HFF-Myc (cell line): ENCODE results near the gene RALGAPA1.
"Not testable (repeated sequence)": the region's sequence is repeated elsewhere in the genome, so short reads cannot be mapped to it uniquely, and the experiment has no call there.

Experiments
- DNase-seq: peaks from one replicate; pipeline ENCODE4 v3.0.0-alpha.2; 2011; ENCODE audit warnings: low read depth; ENCODE audit errors: extremely low read depth
- H3K4me3 ChIP-seq: replicated peaks from 2 replicates; pipeline ENCODE4 v1.5.1; 2011; ENCODE audit warnings: low read depth, mild to moderate bottlenecking, control low read depth, low read length
- CTCF ChIP-seq: IDR thresholded peaks from 2 replicates; pipeline ENCODE4 v1.5.1; 2012; ENCODE audit warnings: mild to moderate bottlenecking, low read depth, low read length, control low read depth; ENCODE audit errors: missing control alignments

The RALGAPA1 gene

GRCh38 chr14:35628989-35629388, 180.1 kb downstream of the RALGAPA1 start:
- DNase-seq, result no peak
- no peak overlapping the region for H3K4me3 ChIP-seq
- no peak for TF ChIP-seq CTCF

DNA sequence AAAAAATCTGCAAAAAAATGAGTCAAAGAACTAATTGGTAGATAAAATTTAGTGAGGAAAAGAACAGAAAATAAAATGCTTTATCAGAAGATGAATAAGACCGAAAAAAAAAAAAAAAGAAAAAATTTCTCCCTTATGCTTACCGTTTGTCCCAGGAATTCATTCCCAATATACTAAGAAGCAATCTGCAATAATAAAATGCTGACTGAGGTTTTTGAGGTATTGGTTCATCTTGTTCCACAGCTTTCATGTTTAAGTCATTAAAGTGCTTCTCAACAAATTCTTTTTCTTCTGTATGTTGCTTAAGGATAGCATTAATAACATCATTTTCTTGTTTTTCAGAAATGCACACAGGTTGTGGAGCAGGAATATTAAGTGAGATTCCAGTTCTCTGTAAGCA, 182.1 kb downstream of the RALGAPA1 start:
- DNase-seq, H3K4me3 ChIP-seq: not testable (repeated sequence)

DNA sequence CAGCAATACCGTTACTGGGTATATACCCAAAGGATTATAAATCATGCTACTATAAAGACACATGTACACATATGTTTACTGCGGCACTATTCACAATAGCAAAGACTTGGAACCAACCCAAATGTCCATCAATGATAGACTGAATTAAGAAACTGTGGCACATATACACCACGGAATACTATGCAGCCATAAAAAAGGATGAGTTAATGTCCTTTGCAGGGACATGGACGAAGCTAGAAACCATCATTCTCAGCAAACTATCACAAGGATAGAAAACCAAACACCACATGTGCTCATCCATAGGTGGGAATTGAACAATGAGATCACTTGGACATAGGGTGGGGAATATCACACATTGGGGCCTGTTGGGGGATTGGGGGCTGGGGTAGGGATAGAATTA, 187.1 kb downstream of the RALGAPA1 start:
- not testable (repeated sequence) for DNase-seq, H3K4me3 ChIP-seq

- H3K4me3 ChIP-seq, DNase-seq: not testable (repeated sequence)
Observed at GRCh38 chr14:35619998-35620397, 189.1 kb downstream of the RALGAPA1 start.

DNA sequence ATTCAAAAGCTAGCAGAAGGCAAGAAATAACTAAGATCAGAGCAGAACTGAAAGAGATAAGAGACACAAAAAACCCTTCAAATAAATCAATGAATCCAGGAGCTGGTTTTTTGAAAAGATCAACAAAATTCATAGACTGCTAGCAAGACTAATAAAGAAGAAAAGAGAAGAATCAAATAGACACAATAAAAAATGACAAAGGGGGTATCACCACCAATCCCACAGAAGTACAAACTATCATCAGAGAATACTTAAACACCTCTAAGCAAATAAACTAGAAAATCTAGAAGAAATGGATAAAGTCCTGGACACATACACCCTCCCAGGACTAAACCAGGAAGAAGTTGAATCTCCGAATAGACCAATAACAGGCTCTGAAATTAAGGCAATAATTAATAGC, 189.6 kb downstream of the RALGAPA1 start:
- not testable (repeated sequence) for DNase-seq, H3K4me3 ChIP-seq

GRCh38 chr14:35617500-35617899, 191.6 kb downstream of the RALGAPA1 start:
- H3K4me3 ChIP-seq, result no peak overlapping the region
- TF ChIP-seq CTCF, result no peak
- no peak for DNase-seq

DNA sequence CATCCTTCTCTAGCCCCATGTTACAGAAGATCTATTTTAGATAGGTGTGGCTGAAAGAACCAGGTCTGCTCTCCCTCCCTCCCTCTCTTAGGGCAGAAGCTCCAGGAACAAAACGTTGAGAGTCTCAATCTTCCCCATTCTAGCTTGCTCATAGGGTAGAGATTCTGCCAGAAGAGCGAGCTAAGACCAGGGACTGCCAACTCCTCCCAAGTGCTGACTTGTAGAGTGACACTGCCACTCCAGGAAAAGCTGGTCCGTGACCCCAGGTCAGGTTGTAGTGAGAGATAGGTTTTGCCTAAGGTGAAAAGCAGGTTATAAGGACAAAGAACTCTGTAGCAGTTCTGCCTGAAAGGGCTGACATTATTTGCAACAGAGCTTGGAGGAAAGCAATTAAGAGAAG, 201.7 kb downstream of the RALGAPA1 start:
- TF ChIP-seq CTCF, result no peak
- no peak overlapping the region for H3K4me3 ChIP-seq
- DNase-seq, result no peak

- H3K4me3 ChIP-seq, result no peak overlapping the region
- DNase-seq, result no peak
- no peak for TF ChIP-seq CTCF
Observed at GRCh38 chr14:35600253-35600652, 208.8 kb downstream of the RALGAPA1 start.

- no peak overlapping the region for H3K4me3 ChIP-seq
- DNase-seq, result no peak
- no peak for TF ChIP-seq CTCF
Observed at GRCh38 chr14:35594616-35595015, 214.5 kb downstream of the RALGAPA1 start.

- DNase-seq, H3K4me3 ChIP-seq: not testable (repeated sequence)
Observed at GRCh38 chr14:35587373-35587772, 221.7 kb downstream of the RALGAPA1 start.
